ENCODE data around the gene PRKG1. TPM values are rescaled to one million over a fixed set of nuclear protein-coding genes. Genes with fewer than 3 reads are reported as not detected.

Gene PRKG1
- total and polyA plus RNA-seq, 2 of the 8 experiments (the other 6 are each of a cell fraction or from before 2014, with no cell fraction given), result 4.2 to 15.2 TPM

GRCh38 chr10:52020702-52021101 lies 946.4 kb downstream of the PRKG1 start (continued):
- TF ChIP-seq YY1 (IDR thresholded peaks at IDR 0.05; ENCODE audit: low read depth, low read length), result no peak
- TF ChIP-seq SUZ12 (IDR thresholded peaks at IDR 0.05; ENCODE audit: low read length), result no peak

Measured in H1 (cell line).